GM12878 (cell line): Measurements from ENCODE around the gene SPDYA. TPM values are rescaled to one million over a fixed set of nuclear protein-coding genes. Genes with fewer than 3 reads are reported as not detected.

Experiments used
- BCL11A ChIP-seq: IDR thresholded peaks from 2 replicates; pipeline ENCODE4 v1.6.1; 2011; ENCODE audit warnings: low read depth, low read length
- BRCA1 ChIP-seq: IDR thresholded peaks from 2 replicates; pipeline ENCODE4 v1.6.1; 2011; ENCODE audit warnings: low read depth, low read length, improper control_type of control experiment
- E4F1 ChIP-seq: fragments of 450-650 bp; IDR thresholded peaks from 2 replicates; pipeline ENCODE4 v1.6.1; 2018; ENCODE audit warnings: borderline replicate concordance, mild to moderate bottlenecking; ENCODE audit not compliant: partially characterized antibody
- HCFC1 ChIP-seq: fragments of 150-350 bp; IDR thresholded peaks from 2 replicates; pipeline ENCODE4 v1.6.1; 2014; ENCODE audit warnings: low read length
- IRF3 ChIP-seq: fragments of 450-650 bp; IDR thresholded peaks from 2 replicates; pipeline ENCODE4 v1.6.1; 2014; ENCODE audit warnings: mild to moderate bottlenecking
- KLF5 ChIP-seq: fragments of 450-650 bp; IDR thresholded peaks from 2 replicates; pipeline ENCODE4 v1.6.1; 2014; ENCODE audit warnings: mild to moderate bottlenecking; ENCODE audit not compliant: partially characterized antibody
- NFYA ChIP-seq: IDR thresholded peaks from 2 replicates; pipeline ENCODE4 v1.6.1; 2011; ENCODE audit warnings: low read depth, mild to moderate bottlenecking, low read length, improper control_type of control experiment, borderline replicate concordance
- NRF1 ChIP-seq: conservative IDR thresholded peaks from 2 replicates; pipeline ENCODE4 v1.6.1; 2011; ENCODE audit warnings: mild to moderate bottlenecking, low read depth, low read length, improper control_type of control experiment
- YY1 ChIP-seq: IDR thresholded peaks from 2 replicates; pipeline ENCODE4 v1.6.1; 2011; ENCODE audit warnings: low read depth, mild to moderate bottlenecking, low read length
- polyA plus RNA-seq, 11 experiments: library from polyadenylated mRNA; depleted of rRNA in 4 of 11; unstranded in 6 of 11; stranded (reverse) in 5 of 11; fragments of >200 nt; fragmentation: Nextera tagmentation in 4 of 11; fragmentation: Illumina TruSeq in 1 of 11; extraction: Ambion mirVana in 4 of 11; extraction: Trizol in 1 of 11; gene quantifications; 1 replicate in 1 of 11; 2 replicates in 10 of 11; pipeline versions ENCODE4 v1.2.1 to v1.2.3, GENCODE V29; 2011 to 2016; ENCODE audit warnings: inconsistent platforms in 2 of 11, missing spikeins in 2 of 11, low read depth in 1 of 11
- total RNA-seq, 4 experiments: library from RNA; depleted of rRNA in 3 of 4; stranded (reverse); fragments of >200 nt in 3 of 4; fragmentation: Illumina TruSeq in 1 of 4; extraction: Trizol in 1 of 4; gene quantifications; 2 replicates each; pipeline versions ENCODE4 v1.2.1 to v1.2.3, GENCODE V29; 2013 to 2021
- TF ChIP-seq, protein P1 (sequence below): fragments of 450-650 bp; IDR thresholded peaks from 2 replicates; pipeline ENCODE4 v1.6.1; 2017; ENCODE audit warnings: mild to moderate bottlenecking
- TF ChIP-seq, protein P2 (sequence below): IDR thresholded peaks from 2 replicates; pipeline ENCODE4 v1.6.1; 2011; ENCODE audit warnings: borderline replicate concordance, low read depth, mild to moderate bottlenecking, moderate library complexity, low read length; ENCODE audit not compliant: insufficient read depth, poor library complexity, severe bottlenecking
- TF ChIP-seq, protein P3 (sequence below), 3 experiments: IDR thresholded peaks in 2 of 3; conservative IDR thresholded peaks in 1 of 3; 2 replicates each; pipeline ENCODE4 v1.5.1; 2011; ENCODE audit warnings: low read depth in 3 of 3, low read length in 3 of 3, mild to moderate bottlenecking in 3 of 3, control low read depth in 2 of 3, moderate library complexity in 2 of 3, inconsistent platforms in 1 of 3, mixed read lengths in 1 of 3; ENCODE audit not compliant: control insufficient read depth in 2 of 3, insufficient read depth in 1 of 3; ENCODE audit errors: extremely low read depth in 1 of 3
- TF ChIP-seq, protein P4 (sequence below): IDR thresholded peaks from 2 replicates; pipeline ENCODE4 v1.6.1; 2012; ENCODE audit warnings: low read depth, low read length, improper control_type of control experiment

SPDYA gene
- total and polyA plus RNA-seq, 10 of the 15 experiments (the other 5 are each of a cell fraction or from before 2014, with no cell fraction given) = 0.12 to 2.4 (median 0.50) TPM

DNA sequence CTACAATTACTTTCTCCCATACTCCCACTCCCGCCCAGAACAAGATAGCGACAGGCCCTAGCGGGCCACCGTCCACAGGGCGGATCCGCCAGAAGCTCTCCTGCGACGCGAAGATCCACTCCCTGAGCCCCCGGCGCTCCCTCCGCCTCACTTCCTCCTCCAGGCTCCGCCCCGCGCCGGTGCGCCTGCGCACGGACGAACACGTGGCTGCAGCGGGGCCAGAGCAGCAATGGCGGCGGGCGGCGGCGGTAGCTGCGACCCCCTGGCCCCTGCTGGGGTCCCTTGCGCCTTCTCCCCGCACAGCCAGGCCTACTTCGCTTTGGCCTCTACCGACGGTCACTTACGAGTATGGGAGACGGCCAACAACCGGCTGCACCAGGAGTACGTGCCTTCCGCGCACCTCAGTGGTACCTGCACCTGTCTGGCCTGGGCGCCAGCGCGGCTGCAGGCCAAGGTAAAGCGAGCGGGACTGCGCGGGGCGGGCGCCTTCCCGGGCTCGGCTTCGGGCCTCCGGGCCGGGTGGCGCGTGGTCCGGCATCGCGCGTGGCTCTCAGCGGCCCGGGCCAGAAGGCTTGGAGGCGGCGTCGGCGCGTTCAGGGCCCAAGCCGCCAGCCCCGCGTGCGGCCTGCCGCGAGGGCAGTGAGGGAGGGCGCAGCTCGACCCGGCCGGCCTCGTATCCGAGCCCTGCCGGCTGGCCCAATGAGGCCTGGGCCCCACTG lies 84.0 kb downstream of the SPDYA start, which contains the start of gene WDR43 (continued):
- TF ChIP-seq, protein P1, sequence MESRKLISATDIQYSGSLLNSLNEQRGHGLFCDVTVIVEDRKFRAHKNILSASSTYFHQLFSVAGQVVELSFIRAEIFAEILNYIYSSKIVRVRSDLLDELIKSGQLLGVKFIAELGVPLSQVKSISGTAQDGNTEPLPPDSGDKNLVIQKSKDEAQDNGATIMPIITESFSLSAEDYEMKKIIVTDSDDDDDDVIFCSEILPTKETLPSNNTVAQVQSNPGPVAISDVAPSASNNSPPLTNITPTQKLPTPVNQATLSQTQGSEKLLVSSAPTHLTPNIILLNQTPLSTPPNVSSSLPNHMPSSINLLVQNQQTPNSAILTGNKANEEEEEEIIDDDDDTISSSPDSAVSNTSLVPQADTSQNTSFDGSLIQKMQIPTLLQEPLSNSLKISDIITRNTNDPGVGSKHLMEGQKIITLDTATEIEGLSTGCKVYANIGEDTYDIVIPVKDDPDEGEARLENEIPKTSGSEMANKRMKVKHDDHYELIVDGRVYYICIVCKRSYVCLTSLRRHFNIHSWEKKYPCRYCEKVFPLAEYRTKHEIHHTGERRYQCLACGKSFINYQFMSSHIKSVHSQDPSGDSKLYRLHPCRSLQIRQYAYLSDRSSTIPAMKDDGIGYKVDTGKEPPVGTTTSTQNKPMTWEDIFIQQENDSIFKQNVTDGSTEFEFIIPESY = no peak
- TF ChIP-seq IRF3 (no peak), NFYA (no peak), HCFC1 (peak; percentile 75), BRCA1 (no peak), KLF5 (peak; percentile 76), BCL11A (no peak), NRF1 (peak; percentile 96), YY1 (peak; percentile 98), E4F1 (peak; percentile 84)
- TF ChIP-seq, protein P2, sequence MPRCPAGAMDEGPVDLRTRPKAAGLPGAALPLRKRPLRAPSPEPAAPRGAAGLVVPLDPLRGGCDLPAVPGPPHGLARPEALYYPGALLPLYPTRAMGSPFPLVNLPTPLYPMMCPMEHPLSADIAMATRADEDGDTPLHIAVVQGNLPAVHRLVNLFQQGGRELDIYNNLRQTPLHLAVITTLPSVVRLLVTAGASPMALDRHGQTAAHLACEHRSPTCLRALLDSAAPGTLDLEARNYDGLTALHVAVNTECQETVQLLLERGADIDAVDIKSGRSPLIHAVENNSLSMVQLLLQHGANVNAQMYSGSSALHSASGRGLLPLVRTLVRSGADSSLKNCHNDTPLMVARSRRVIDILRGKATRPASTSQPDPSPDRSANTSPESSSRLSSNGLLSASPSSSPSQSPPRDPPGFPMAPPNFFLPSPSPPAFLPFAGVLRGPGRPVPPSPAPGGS = no peak
- TF ChIP-seq, protein P3, sequence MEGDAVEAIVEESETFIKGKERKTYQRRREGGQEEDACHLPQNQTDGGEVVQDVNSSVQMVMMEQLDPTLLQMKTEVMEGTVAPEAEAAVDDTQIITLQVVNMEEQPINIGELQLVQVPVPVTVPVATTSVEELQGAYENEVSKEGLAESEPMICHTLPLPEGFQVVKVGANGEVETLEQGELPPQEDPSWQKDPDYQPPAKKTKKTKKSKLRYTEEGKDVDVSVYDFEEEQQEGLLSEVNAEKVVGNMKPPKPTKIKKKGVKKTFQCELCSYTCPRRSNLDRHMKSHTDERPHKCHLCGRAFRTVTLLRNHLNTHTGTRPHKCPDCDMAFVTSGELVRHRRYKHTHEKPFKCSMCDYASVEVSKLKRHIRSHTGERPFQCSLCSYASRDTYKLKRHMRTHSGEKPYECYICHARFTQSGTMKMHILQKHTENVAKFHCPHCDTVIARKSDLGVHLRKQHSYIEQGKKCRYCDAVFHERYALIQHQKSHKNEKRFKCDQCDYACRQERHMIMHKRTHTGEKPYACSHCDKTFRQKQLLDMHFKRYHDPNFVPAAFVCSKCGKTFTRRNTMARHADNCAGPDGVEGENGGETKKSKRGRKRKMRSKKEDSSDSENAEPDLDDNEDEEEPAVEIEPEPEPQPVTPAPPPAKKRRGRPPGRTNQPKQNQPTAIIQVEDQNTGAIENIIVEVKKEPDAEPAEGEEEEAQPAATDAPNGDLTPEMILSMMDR (IDR thresholded peaks at IDR 0.05 in 2 of 3, conservative IDR thresholded peaks at IDR 0.05 in 1 of 3; ENCODE audit: control insufficient read depth in 2 of 3, extremely low read depth in 1 of 3, insufficient read depth in 1 of 3, low read depth in 3 of 3, low read length in 3 of 3) = no peak
- TF ChIP-seq, protein P4, sequence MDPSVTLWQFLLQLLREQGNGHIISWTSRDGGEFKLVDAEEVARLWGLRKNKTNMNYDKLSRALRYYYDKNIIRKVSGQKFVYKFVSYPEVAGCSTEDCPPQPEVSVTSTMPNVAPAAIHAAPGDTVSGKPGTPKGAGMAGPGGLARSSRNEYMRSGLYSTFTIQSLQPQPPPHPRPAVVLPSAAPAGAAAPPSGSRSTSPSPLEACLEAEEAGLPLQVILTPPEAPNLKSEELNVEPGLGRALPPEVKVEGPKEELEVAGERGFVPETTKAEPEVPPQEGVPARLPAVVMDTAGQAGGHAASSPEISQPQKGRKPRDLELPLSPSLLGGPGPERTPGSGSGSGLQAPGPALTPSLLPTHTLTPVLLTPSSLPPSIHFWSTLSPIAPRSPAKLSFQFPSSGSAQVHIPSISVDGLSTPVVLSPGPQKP = peak; percentile 57; the same call in 1 of the 2 replicates
